Measurements from ENCODE around the gene GCN1.

DNA sequence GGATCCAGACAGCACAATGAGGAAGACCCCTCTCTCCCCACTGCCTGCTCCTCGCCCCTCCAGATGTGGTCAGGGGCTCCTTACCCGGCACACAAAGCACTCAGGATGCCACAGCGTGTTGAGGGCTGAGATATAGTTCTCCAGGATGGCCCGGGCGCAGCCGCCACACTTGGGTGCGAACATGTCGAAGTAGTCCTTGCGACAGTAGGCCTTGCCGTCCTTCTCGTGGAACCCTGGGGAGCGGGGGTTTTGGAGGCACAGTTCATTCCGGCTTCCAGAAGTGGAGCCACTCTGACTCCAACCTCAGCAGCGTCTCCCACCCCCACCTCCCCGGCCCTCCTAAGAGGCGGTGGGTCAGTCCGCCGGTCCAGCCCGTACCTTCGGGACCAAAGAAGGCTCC lies 19.2 kb upstream of the GCN1 start:
- no peak for TF ChIP-seq CTCF (IDR thresholded peaks at IDR 0.05 in 2 of 3, conservative IDR thresholded peaks at IDR 0.05 in 1 of 3; ENCODE audit: control insufficient read depth in 2 of 3, extremely low read depth in 1 of 3, insufficient read depth in 1 of 3, low read depth in 3 of 3, low read length in 3 of 3)
- no peak for TF ChIP-seq JUNB (IDR thresholded peaks at IDR 0.05)
- TF ChIP-seq SMC3 (IDR thresholded peaks at IDR 0.05; ENCODE audit: borderline replicate concordance, low read length): no peak
- TF ChIP-seq HDAC6 (IDR thresholded peaks at IDR 0.05; ENCODE audit: unreplicated experiment): no peak
- no peak for TF ChIP-seq MYB (IDR thresholded peaks at IDR 0.05; ENCODE audit: borderline replicate concordance, low read depth, low read length)
- TF ChIP-seq SREBF1 (IDR thresholded peaks at IDR 0.05; ENCODE audit: low read length): no peak
- no peak for TF ChIP-seq PRDM15 (CRISPR knock-in tag; IDR thresholded peaks at IDR 0.05)
- TF ChIP-seq BHLHE40 (IDR thresholded peaks at IDR 0.05; ENCODE audit: borderline replicate concordance in 1 of 2, low read depth in 2 of 2, low read length in 1 of 2): no peak
- no peak for TF ChIP-seq POLR2A (IDR thresholded peaks at IDR 0.05; ENCODE audit: low read depth, low read length)
- TF ChIP-seq EP300 (IDR thresholded peaks at IDR 0.05; ENCODE audit: borderline replicate concordance in 1 of 2, control insufficient read depth in 1 of 2, low read depth in 2 of 2, low read length in 2 of 2): no peak
